Measurements from ENCODE around the gene SOX6.

The SOX6 gene

DNA sequence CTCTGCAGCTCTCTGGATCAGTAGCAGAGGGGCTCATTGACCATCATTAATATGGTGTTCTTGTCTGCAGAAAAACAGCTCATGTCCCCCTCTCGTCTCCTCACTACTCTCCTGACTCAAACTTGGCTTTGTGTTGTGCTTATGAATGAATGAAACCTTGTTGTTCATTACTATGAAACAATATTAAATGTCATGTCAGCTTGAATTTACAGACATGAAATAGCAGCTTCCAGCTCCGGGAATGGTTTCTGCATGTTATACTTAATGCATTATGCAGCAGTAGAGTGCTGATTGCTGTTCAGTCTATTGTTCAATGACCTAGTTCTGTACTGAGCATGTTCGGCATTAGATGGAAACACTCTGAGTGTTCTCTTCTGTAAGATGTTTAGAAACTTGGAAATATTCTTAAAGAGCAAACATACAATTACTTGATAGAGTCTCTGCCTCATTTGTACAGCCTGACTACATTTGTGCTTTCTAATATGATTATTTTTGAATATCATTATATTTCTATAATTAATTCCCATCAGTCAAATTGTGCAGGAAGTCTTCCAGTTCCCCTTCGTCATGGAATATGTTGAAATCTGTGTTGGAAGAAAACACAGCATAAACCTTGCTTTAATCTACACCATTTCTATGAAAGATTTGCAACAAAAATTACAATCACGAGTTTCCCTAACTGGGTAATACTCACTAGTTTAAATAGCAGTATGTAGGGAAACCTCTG, 340.4 kb downstream of the SOX6 start:
- H3K9me3 Mint-ChIP-seq = peaks cover 18% of the 10 kb centered on the region
- H3K27ac Mint-ChIP-seq (ENCODE audit: low read depth) = no peak overlapping the region
- no peak for DNase-seq (ENCODE audit: low spot score in 2 of 2)
- no peak for ATAC-seq (replicated peaks; ENCODE audit: extremely low read depth, poor library complexity, severe bottlenecking)
- no peak overlapping the region for H3K4me3 Mint-ChIP-seq
- no peaks in the 10 kb centered on the region for H3K27me3 Mint-ChIP-seq
- H3K36me3 Mint-ChIP-seq (ENCODE audit: insufficient read depth) = peaks cover 2% of the 10 kb centered on the region
- no peaks in the 10 kb centered on the region for H3K4me1 Mint-ChIP-seq

DNA sequence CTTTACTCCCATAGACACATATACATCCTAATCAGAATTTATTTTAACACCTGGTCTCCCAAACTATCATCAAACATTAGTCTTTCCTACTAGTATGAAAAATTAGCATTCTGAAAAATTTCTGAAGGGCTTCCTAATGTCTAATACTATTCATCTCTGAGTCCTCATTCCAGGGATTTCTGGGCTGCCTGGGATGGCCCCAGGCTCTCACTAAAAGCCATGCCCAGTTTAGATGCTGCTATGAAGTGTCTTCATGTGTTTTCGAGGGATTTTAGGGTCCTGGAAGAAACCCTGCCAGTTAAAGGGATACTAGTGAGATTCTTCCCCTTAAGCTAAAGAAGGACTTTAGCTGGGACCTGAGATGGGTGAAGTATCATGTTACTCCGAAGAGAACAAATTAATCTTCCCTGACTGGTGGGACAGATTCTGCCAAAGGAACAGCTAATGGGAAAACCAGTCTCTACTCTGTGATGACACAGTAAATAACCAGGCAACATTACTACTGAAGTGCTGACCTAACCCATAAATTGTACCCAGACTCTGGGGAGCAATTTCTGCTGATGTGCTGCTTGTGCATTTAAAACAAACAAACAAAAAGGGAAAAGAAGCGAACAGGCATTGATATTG, 342.6 kb downstream of the SOX6 start:
- Mint-ChIP-seq H3K4me1 (no peaks in the 10 kb centered on the region), H3K36me3 (ENCODE audit: insufficient read depth) (peaks cover 2% of the 10 kb centered on the region), H3K27ac (ENCODE audit: low read depth) (no peak overlapping the region), H3K4me3 (no peak overlapping the region), H3K9me3 (peaks cover 9% of the 10 kb centered on the region), H3K27me3 (no peaks in the 10 kb centered on the region)
- DNase-seq (ENCODE audit: low spot score in 2 of 2) (no peak), ATAC-seq (replicated peaks; ENCODE audit: extremely low read depth, poor library complexity, severe bottlenecking) (no peak)

DNA sequence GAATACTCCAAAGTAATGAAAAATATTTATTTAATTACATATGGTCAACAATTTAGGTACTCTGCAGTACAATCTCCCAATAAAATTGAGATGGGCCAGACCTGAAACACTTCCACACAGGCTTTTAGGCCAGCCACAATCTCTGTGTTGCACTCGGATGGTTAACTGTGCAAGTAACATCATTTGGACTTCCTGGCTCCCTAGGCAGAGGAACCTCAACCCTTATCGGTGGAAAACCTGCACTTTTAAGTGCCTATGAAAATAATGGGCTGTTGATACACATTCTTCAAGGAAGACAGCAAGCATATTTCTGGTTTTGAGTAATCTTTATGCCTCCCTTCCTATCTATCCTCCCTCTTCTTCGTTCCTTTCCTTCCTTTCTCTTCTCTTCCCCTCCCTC, 343.1 kb downstream of the SOX6 start:
- Mint-ChIP-seq H3K27me3 (no peaks in the 10 kb centered on the region), H3K36me3 (ENCODE audit: insufficient read depth) (peaks cover 2% of the 10 kb centered on the region), H3K4me1 (no peaks in the 10 kb centered on the region), H3K9me3 (peaks cover 9% of the 10 kb centered on the region), H3K27ac (ENCODE audit: low read depth) (no peak overlapping the region), H3K4me3 (no peak overlapping the region)
- ATAC-seq (replicated peaks; ENCODE audit: extremely low read depth, poor library complexity, severe bottlenecking) (no peak), DNase-seq (ENCODE audit: low spot score in 2 of 2) (no peak)

DNA sequence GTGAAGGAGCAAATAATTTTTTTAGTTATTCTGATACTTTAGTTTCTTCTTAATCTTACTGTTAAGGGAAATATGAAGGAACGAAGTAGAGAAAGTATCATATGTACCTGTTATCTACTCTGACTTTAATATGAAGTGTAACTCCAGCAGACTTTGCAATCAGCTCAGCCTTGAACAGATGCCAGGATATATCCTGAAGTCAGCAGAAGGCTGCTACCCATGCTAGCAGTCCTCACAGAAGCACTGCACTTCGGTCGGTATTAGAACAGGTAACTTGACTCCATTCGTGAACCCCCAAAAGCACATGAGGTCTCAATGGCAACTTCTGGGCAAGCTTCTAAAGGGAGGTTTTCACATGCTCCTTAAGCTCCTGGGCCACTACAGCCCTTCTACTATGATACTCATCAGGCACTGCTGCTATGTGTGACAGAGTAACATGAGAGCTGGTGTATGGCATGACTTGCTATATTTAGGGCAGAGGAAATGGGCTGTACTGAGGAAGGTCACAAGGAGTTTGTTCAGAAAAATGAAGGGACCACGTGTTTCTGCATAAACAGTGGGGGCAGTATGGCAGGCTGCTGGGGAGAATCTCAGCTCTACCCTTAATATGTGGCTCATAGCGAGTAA, 344.1 kb downstream of the SOX6 start:
- H3K36me3 Mint-ChIP-seq (ENCODE audit: insufficient read depth) = peaks cover 2% of the 10 kb centered on the region
- H3K27me3 Mint-ChIP-seq = no peaks in the 10 kb centered on the region
- H3K4me3 Mint-ChIP-seq = no peak overlapping the region
- DNase-seq (ENCODE audit: low spot score in 2 of 2) = no peak
- no peaks in the 10 kb centered on the region for H3K4me1 Mint-ChIP-seq
- ATAC-seq (replicated peaks; ENCODE audit: extremely low read depth, poor library complexity, severe bottlenecking) = no peak
- H3K9me3 Mint-ChIP-seq = peaks cover 14% of the 10 kb centered on the region
- H3K27ac Mint-ChIP-seq (ENCODE audit: low read depth) = no peak overlapping the region

DNA sequence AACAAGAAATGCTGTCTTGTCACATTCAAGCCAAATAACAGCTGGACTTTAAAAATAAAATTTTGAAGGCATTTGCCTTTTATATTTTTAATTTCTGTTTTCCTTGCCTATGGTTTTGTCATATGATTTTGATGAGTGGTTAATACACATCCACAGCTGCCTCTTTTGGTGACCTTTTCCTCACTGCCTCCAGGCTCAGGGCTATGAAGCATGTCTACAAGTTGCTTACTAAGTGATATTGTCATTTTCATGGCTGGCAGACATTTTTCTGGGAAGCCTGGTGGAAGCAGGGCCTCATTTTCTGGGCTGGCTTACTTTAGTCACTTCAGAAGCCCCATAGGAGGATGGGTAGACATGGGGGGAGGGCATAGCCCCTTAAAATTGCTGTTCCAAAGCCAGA, 344.9 kb downstream of the SOX6 start:
- ATAC-seq (replicated peaks; ENCODE audit: extremely low read depth, poor library complexity, severe bottlenecking) = no peak
- H3K9me3 Mint-ChIP-seq = peaks cover 20% of the 10 kb centered on the region

DNA sequence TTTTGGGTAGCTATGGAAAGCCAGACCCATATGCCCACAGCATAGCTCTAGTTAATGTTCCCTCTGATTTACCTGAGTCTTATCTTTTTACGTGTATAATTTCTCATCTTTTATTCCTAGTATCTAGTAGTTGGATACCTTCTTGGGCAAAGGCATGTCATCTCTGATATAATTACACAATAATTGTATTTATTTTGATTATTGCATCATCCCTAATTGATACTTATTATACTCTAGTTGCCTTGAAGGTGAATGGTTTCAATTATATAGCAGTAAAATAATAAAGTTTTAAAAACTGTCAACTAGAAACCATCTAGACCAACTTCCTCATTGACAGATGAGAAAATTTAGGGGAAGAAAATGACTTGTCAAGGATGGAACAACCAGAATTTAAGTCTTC, 347.3 kb downstream of the SOX6 start:
- Mint-ChIP-seq H3K36me3 (ENCODE audit: insufficient read depth) (peaks cover 3% of the 10 kb centered on the region), H3K9me3 (peaks cover 18% of the 10 kb centered on the region), H3K4me1 (no peaks in the 10 kb centered on the region), H3K27me3 (no peaks in the 10 kb centered on the region), H3K4me3 (no peak overlapping the region), H3K27ac (ENCODE audit: low read depth) (no peak overlapping the region)
- no peak for ATAC-seq (replicated peaks; ENCODE audit: extremely low read depth, poor library complexity, severe bottlenecking)
- no peak for DNase-seq (ENCODE audit: low spot score in 2 of 2)

More for the DNA sequence above, 344.9 kb downstream of the SOX6 start:
- Mint-ChIP-seq H3K4me1 (no peaks in the 10 kb centered on the region), H3K27ac (ENCODE audit: low read depth) (no peak overlapping the region), H3K27me3 (no peaks in the 10 kb centered on the region), H3K36me3 (ENCODE audit: insufficient read depth) (peaks cover 2% of the 10 kb centered on the region), H3K4me3 (no peak overlapping the region)
- no peak for DNase-seq (ENCODE audit: low spot score in 2 of 2)

DNA sequence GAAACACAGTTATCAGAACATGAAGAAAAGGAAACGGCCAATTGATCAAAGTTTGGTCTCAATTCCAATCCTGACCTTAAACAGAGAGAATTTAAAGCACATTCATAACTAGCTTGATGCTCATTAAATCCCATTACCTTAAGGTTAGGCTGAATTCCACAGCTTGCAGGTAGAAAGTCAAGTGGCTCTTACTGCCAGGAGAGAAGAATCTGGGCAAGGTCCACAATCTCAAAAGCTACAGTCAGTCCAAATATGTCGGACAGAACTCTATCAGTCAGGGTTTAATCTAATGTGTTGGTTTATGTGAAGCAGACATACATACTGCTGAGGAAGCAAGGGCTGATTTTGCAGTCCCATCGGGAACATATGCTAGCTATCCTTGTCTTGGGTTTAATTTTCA, 348.8 kb downstream of the SOX6 start:
- peaks cover 1% of the 10 kb centered on the region for H3K36me3 Mint-ChIP-seq (ENCODE audit: insufficient read depth)
- no peak for ATAC-seq (replicated peaks; ENCODE audit: extremely low read depth, poor library complexity, severe bottlenecking)
- no peak overlapping the region for H3K4me3 Mint-ChIP-seq
- no peaks in the 10 kb centered on the region for H3K4me1 Mint-ChIP-seq
- H3K27ac Mint-ChIP-seq (ENCODE audit: low read depth) = no peak overlapping the region
- H3K9me3 Mint-ChIP-seq = peaks cover 13% of the 10 kb centered on the region
- DNase-seq (ENCODE audit: low spot score in 2 of 2) = no peak
- no peaks in the 10 kb centered on the region for H3K27me3 Mint-ChIP-seq

DNA sequence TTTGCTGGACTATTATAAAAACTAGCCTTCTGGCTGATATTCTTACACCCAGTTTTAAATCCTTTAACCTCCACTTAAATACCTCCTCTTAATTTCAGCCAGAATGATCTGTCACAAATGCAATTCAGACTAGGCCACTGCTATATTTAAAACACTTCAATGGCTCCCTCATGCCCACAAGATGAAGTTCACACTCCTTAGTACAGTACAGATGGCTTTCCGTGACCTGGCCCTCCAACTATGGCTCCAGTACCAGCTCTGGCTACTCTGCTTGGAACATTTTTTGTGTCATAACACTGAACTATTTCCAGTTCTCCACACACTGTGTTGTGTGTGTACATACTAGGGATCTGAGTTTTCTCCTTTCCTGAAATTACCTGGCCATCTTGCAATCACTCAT, 353.4 kb downstream of the SOX6 start:
- Mint-ChIP-seq H3K36me3 (ENCODE audit: insufficient read depth) (peaks cover 1% of the 10 kb centered on the region), H3K4me1 (no peaks in the 10 kb centered on the region), H3K27ac (ENCODE audit: low read depth) (no peak overlapping the region), H3K9me3 (peaks cover 19% of the 10 kb centered on the region), H3K4me3 (no peak overlapping the region), H3K27me3 (no peaks in the 10 kb centered on the region)
- DNase-seq (ENCODE audit: low spot score in 2 of 2) (no peak), ATAC-seq (replicated peaks; ENCODE audit: extremely low read depth, poor library complexity, severe bottlenecking) (no peak)

DNA sequence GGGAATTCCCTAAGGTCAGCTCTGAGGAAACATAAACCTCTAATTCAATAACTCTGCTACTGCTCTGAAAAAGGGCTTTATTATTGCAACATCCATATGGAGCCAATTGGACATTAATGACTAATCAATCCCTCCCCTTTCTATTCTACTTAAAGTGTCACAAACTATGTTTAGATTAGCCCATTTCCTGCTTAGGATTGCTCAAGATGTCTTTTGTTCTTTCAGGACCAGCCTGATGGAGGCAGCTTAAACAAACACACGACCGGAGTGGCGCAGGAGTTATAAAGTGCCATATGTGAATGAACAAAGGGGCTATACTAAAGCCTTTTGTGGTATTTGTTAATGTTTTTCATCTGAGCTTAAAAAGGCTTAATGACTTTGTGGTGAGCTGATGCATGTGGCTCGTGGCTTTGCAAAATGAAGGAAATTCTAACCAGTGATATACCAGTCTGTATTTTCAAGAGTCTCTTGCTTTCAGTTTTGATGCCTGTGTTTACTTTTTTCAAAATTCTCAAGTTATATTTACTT, 354.4 kb downstream of the SOX6 start:
- Mint-ChIP-seq H3K27me3 (no peaks in the 10 kb centered on the region), H3K4me1 (no peaks in the 10 kb centered on the region), H3K9me3 (peaks cover 12% of the 10 kb centered on the region), H3K4me3 (no peak overlapping the region), H3K36me3 (ENCODE audit: insufficient read depth) (peaks cover 1% of the 10 kb centered on the region), H3K27ac (ENCODE audit: low read depth) (no peak overlapping the region)
- DNase-seq (ENCODE audit: low spot score in 2 of 2) (no peak), ATAC-seq (replicated peaks; ENCODE audit: extremely low read depth, poor library complexity, severe bottlenecking) (no peak)

DNA sequence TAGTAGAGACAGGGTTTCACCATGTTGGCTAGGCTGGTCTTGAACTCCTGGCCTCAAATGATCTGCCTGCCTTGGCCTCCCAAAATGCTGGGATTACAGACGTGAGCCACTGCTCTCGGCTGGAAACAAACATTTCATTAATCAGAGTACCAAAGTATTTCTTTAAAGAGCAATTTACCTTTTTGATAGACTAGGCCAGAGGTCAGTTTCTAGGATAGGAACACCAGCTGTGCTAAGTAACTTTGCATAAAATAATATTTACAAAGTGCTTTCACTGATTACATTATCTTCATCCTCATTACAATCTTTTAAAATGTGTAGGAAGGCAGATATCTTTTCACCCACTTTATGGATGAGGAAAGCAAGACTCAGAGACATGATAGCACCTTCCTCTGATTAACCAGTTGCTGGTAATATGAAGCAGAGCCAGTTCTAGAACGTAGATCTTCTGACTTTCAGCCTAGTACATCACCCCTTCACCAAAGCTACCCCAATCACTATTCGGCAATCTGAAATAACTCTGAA, 355.2 kb downstream of the SOX6 start:
- H3K4me3 Mint-ChIP-seq = no peak overlapping the region
- no peak overlapping the region for H3K27ac Mint-ChIP-seq (ENCODE audit: low read depth)
- no peaks in the 10 kb centered on the region for H3K4me1 Mint-ChIP-seq
- peaks cover 6% of the 10 kb centered on the region for H3K9me3 Mint-ChIP-seq
- DNase-seq (ENCODE audit: low spot score in 2 of 2) = no peak
- H3K36me3 Mint-ChIP-seq (ENCODE audit: insufficient read depth) = peaks cover 1% of the 10 kb centered on the region
- no peak for ATAC-seq (replicated peaks; ENCODE audit: extremely low read depth, poor library complexity, severe bottlenecking)
- no peaks in the 10 kb centered on the region for H3K27me3 Mint-ChIP-seq

DNA sequence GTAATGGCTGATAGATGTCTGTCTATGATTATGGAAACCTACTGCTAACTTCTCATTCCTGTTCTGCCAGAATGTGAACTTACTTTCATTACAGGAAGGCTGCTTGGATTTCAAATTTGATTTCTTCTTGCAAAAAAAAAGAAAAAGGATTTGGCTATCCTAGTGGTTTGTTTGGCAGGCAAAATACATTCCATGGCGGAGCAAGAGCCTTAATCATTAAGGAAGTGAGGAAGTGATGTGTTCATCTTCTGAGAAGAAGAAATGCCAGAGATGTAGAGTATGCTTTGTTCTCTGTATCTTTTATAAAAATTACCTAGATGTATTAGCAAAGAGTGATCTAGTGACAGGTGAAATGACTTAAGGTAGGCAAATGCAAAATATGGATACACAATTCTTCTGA, 356.3 kb downstream of the SOX6 start:
- no peak overlapping the region for H3K4me3 Mint-ChIP-seq
- no peak for ATAC-seq (replicated peaks; ENCODE audit: extremely low read depth, poor library complexity, severe bottlenecking)
- H3K27me3 Mint-ChIP-seq = no peaks in the 10 kb centered on the region
- DNase-seq (ENCODE audit: low spot score in 2 of 2) = no peak
- H3K4me1 Mint-ChIP-seq = no peaks in the 10 kb centered on the region
- H3K9me3 Mint-ChIP-seq = peaks cover 6% of the 10 kb centered on the region
- peaks cover 1% of the 10 kb centered on the region for H3K36me3 Mint-ChIP-seq (ENCODE audit: insufficient read depth)
- no peak overlapping the region for H3K27ac Mint-ChIP-seq (ENCODE audit: low read depth)

DNA sequence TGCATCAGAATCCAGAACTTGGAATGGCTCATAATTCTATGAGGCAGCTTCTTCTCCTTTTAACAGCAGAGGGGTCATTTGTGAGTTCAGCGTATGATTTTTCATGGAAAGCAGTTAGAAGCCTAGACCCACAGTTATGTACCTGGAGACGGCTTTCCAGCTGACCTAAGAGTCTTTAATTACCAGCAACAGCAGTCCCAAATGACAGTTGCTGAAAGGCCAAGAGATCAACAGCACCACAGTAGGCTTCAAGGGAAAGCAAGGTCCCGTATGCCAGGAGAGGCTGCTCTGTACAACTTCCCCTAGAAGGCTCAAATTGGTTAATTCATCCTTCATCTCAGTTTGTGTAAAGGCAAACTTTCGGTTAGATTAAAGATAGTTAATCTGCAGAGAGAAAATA, 363.0 kb downstream of the SOX6 start:
- no peaks in the 10 kb centered on the region for H3K36me3 Mint-ChIP-seq (ENCODE audit: insufficient read depth)

DNA sequence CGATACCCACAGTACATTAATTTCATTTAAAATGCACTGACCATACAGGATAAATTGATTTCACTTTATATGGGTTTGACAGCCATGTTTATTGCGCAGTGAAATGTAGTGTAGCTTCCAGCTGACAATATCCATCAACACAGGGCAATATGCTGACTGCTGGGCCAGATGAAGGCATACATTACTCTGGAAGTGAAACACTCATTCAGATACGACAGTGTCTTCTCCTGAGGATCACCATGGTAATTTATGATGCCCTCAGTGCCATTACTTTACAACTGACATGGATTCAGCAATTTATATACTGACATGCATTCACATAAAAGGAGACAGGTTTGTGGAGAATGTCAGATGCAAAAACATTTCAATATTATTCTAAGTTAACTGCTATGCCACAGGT, 365.1 kb downstream of the SOX6 start:
- peaks cover 10% of the 10 kb centered on the region for H3K9me3 Mint-ChIP-seq
- no peaks in the 10 kb centered on the region for H3K27me3 Mint-ChIP-seq
- no peaks in the 10 kb centered on the region for H3K4me1 Mint-ChIP-seq
- no peak overlapping the region for H3K4me3 Mint-ChIP-seq
- no peak for DNase-seq (ENCODE audit: low spot score in 2 of 2)
- no peak for ATAC-seq (replicated peaks; ENCODE audit: extremely low read depth, poor library complexity, severe bottlenecking)
- H3K36me3 Mint-ChIP-seq (ENCODE audit: insufficient read depth) = no peaks in the 10 kb centered on the region
- no peak overlapping the region for H3K27ac Mint-ChIP-seq (ENCODE audit: low read depth)

More for the DNA sequence above, 363.0 kb downstream of the SOX6 start:
- Mint-ChIP-seq H3K27me3 (no peaks in the 10 kb centered on the region), H3K9me3 (peaks cover 10% of the 10 kb centered on the region), H3K4me3 (no peak overlapping the region), H3K27ac (ENCODE audit: low read depth) (no peak overlapping the region), H3K4me1 (no peaks in the 10 kb centered on the region)
- no peak for DNase-seq (ENCODE audit: low spot score in 2 of 2)
- no peak for ATAC-seq (replicated peaks; ENCODE audit: extremely low read depth, poor library complexity, severe bottlenecking)
